Kidney (tissue), 22 donors: ENCODE data around the gene SCUBE3. TPM values are rescaled to one million over a fixed set of nuclear protein-coding genes. Genes with fewer than 3 reads are reported as not detected.

Experiments used
- DNase-seq, 5 donors: peaks; one replicate each; pipeline ENCODE4 v3.0.0-alpha.2; 2013 to 2020
- FAIRE-seq: peaks from 2 replicates; lab custom pipeline; 2012; peaks lifted over from hg19 to GRCh38; lab: Jason Lieb, UNC
- H3K27ac ChIP-seq, 2 donors: one replicate each; pipeline ENCODE4 v1.7.0; 2013; ENCODE audit warnings: low read depth in 2 of 2, low read length in 2 of 2, inconsistent platforms in 1 of 2
- H3K27me3 ChIP-seq: one replicate; pipeline ENCODE4 v1.7.1; 2013; ENCODE audit warnings: low read length, inconsistent platforms; ENCODE audit not compliant: control insufficient read depth, insufficient read depth
- H3K36me3 ChIP-seq, 3 donors: one replicate each; pipeline versions ENCODE4 v1.7.0 to v1.7.1; 2013; ENCODE audit warnings: low read length in 3 of 3, control low read depth in 1 of 3, inconsistent platforms in 1 of 3; ENCODE audit not compliant: insufficient read depth in 3 of 3, control insufficient read depth in 2 of 3
- H3K4me1 ChIP-seq, 3 donors: one replicate each; pipeline versions ENCODE4 v1.7.0 to v1.7.1; 2013; ENCODE audit warnings: low read length in 3 of 3, inconsistent platforms in 1 of 3, low read depth in 1 of 3; ENCODE audit not compliant: control insufficient read depth in 2 of 3, insufficient read depth in 2 of 3
- H3K4me3 ChIP-seq, 3 donors: one replicate each; pipeline versions ENCODE4 v1.7.0 to v1.8.1; 2013; ENCODE audit warnings: low read length in 3 of 3, control low read depth in 1 of 3, inconsistent platforms in 1 of 3
- H3K9ac ChIP-seq, 3 donors: one replicate each; pipeline versions ENCODE4 v1.7.0 to v1.7.1; 2013; ENCODE audit warnings: low read length in 3 of 3, control low read depth in 1 of 3, inconsistent platforms in 1 of 3
- H3K9me3 ChIP-seq, 3 donors: one replicate each; pipeline versions ENCODE4 v1.7.0 to v1.7.1; 2013; ENCODE audit warnings: low read length in 3 of 3, control low read depth in 1 of 3, inconsistent platforms in 1 of 3; ENCODE audit not compliant: control insufficient read depth in 2 of 3, insufficient read depth in 1 of 3
- intact Hi-C: fragments of 100-400 bp; cut with DNase I; formaldehyde crosslinking; loops from one replicate; pipeline ENCODE4 v1.11.1; 2022
- long read RNA-seq, 10 donors: library from polyadenylated mRNA in 1 of 10; unstranded in 1 of 10; transcript quantifications; one replicate each; pipeline ENCODE4 v2.0.0 and lab custom pipeline, GENCODE V29; 2021 to 2026
- polyA plus RNA-seq: library from polyadenylated mRNA; stranded (reverse); fragments of 350-450 nt; fragmentation: Illumina TruSeq; extraction: RNeasy Lipid Tissue Mini Kit (QIAGEN cat#74804); gene quantifications from one replicate; pipeline ENCODE4 v1.2.3, GENCODE V29; 2014; ENCODE audit warnings: low read depth, low replicate concordance; ENCODE audit not compliant: insufficient read depth
- total RNA-seq: library from RNA; stranded (reverse); fragmentation: NEBNext Ultra II Directional; extraction: Animal tissue kit (Norgen Biotek cat#: 25700); gene quantifications from one replicate; pipeline ENCODE4 v1.2.1, GENCODE V29; 2021
- TF ChIP-seq, protein P1 (sequence below): IDR thresholded peaks from 3 replicates; pipeline ENCODE4 v1.5.1; 2012; ENCODE audit warnings: mild to moderate bottlenecking, moderate library complexity, borderline replicate concordance; ENCODE audit not compliant: insufficient read depth; ENCODE audit errors: extremely low read depth
- donor health status: control.
- donor health status: control.
- donor health status: control.
- donor health status: control.
- donor health status: control.
- donor health status: DM: yes; HTN: yes; CAD: no.
- donor health status: Normal renal cell carcinoma (clear cell type).

Gene SCUBE3
- total RNA-seq (4.5 TPM), polyA plus RNA-seq (2.5 TPM)
- long read RNA-seq, donor 1, partial matches to known transcripts = 41 of 41 reads
- long read RNA-seq, donor 1, other reads (novel, unspliced or antisense) = 0 of 41 reads
- long read RNA-seq, donor 2, full-length matches to known transcripts = 1 of 6 reads
- long read RNA-seq, donor 2, partial matches to known transcripts = 5 of 6 reads
- long read RNA-seq, donor 2, other reads (novel, unspliced or antisense) = 0 of 6 reads
- long read RNA-seq, donor 3, full-length matches to known transcripts = 2 of 2 reads
- long read RNA-seq, donor 3, partial matches to known transcripts = 0 of 2 reads
- long read RNA-seq, donor 3, other reads (novel, unspliced or antisense) = 0 of 2 reads
- long read RNA-seq, donor 4, full-length matches to known transcripts = 1 of 1 reads
- long read RNA-seq, donor 4, partial matches to known transcripts = 0 of 1 reads
- long read RNA-seq, donor 4, other reads (novel, unspliced or antisense) = 0 of 1 reads
- long read RNA-seq, donor 5 = 0 reads
- long read RNA-seq, donor 6 = 0 reads
- long read RNA-seq, donor 7, partial matches to known transcripts = 0 of 8 reads
- long read RNA-seq, donor 7, other reads (novel, unspliced or antisense) = 8 of 8 reads
- long read RNA-seq, donor 8 = 0 reads
- long read RNA-seq, donor 9 = 0 reads
- long read RNA-seq, donor 10, full-length matches to known transcripts = 1 of 1 reads
- long read RNA-seq, donor 10, partial matches to known transcripts = 0 of 1 reads
- long read RNA-seq, donor 10, other reads (novel, unspliced or antisense) = 0 of 1 reads

DNA sequence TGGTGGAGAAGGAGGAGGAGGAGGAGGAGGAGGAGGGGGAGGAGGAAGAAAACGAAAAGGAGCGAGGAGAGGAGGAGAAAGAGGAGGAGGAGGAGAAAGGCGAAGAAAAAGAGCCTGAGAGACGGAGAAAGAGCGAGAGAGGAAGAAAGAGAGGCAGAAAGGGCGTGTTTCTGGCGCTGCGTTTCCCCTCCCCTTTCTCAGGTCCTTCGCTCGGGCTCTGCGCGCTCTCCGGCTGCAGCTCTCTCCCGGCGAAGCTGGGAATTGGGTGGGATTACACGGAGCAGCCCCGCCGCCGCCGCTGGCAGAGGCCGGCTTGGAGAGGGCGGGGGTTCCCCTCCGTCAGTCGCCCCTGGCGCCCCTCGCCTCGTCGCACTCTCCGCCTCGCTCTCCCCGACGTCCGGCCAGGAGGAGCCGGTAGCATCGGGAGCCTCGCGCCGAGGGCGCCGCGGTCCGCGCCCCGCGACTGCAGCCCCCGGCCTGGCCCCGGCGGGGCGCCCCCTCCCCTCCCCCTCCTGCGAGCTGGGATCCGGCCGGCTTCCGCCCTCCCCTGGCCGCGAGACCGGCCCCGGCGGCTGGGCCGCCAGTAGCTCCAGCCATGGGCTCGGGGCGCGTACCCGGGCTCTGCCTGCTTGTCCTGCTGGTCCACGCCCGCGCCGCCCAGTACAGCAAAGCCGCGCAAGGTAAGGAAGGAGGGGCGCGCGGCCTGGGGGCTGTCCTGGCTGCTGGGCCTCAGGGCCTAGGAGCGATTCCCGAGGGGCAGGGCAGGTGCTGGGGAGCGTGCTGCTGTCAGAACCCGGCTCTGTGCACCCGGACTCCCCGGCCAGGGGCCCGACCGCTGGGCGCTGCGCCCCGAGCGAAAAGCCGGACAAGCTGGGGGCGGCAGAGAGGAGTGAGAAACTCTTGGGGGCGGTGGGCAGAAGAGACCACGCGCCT is at the start of gene SCUBE3:
TSS of gene SCUBE3 (plus strand) at position 133 of the 933 bp plus-strand sequence. CDS start at position 596, 463 bp downstream.
- FAIRE-seq (no peak), DNase-seq (peak; percentile 78 to 91 (median 83))
- H3K36me3 ChIP-seq = no peaks in the 10 kb centered on the region
- no peak within 1 kb of the TSS for H3K27ac ChIP-seq
- no peaks in the 10 kb centered on the region for H3K27me3 ChIP-seq
- peak within 1 kb of the TSS; percentile 56 to 82 (median 66) for H3K4me3 ChIP-seq
- H3K9me3 ChIP-seq = no peaks in the 10 kb centered on the region
- peak within 1 kb of the TSS in 2 of 3 donors; percentile 34 to 54 for H3K9ac ChIP-seq
- intact Hi-C loops = no loop called here
- H3K4me1 ChIP-seq = peaks cover 0 to 6% (median 0%) of the 10 kb centered on the region in 3 donors
- TF ChIP-seq, protein P1, sequence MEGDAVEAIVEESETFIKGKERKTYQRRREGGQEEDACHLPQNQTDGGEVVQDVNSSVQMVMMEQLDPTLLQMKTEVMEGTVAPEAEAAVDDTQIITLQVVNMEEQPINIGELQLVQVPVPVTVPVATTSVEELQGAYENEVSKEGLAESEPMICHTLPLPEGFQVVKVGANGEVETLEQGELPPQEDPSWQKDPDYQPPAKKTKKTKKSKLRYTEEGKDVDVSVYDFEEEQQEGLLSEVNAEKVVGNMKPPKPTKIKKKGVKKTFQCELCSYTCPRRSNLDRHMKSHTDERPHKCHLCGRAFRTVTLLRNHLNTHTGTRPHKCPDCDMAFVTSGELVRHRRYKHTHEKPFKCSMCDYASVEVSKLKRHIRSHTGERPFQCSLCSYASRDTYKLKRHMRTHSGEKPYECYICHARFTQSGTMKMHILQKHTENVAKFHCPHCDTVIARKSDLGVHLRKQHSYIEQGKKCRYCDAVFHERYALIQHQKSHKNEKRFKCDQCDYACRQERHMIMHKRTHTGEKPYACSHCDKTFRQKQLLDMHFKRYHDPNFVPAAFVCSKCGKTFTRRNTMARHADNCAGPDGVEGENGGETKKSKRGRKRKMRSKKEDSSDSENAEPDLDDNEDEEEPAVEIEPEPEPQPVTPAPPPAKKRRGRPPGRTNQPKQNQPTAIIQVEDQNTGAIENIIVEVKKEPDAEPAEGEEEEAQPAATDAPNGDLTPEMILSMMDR = no peak

DNA sequence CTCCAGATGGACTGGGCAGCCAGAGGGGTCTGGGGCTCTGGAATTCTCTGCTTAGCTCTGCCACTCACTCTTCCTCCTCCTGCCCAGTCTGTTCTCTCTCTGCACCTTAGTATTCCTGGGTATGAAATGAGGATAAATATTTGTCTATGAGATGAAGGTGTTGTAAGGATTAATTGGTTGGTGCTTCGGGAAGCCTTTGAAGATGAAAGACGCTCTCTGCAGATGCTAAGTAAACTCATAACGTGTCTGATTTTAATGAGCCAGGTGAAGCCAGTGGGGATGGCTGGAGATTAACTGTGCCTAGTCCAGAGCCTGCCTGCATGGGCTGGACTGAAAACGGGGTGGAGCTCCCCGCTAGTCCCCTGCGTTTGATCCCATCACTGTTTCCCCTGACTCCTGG is 49.5 kb upstream of the SCUBE3 start:
- no peak for FAIRE-seq
- no peaks in the 10 kb centered on the region for H3K36me3 ChIP-seq

DNA sequence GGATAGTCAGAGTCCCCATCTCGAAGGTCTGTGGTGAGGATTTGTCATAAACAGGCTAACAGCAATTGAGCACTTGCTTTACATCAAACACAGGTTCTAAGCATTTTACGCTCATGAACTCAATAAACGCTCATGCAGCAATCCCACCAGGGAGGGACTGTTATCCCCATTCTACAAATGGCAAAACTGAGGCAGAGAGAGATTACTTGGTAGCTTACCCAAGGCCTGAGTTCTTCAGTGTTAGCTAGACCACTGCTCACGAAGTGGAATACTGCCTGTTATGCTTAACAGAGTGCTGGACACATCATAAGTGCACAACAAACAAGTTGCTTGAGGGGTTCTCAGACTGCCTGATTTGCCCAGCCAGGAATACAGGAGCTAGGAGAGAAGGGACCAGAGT is 48.9 kb upstream of the SCUBE3 start:
- Histone ChIP-seq H3K9ac (no peak overlapping the region), H3K4me3 (no peak overlapping the region), H3K36me3 (no peaks in the 10 kb centered on the region), H3K4me1 (peaks cover 9 to 29% (median 10%) of the 10 kb centered on the region in 3 donors), H3K27ac (no peak overlapping the region), H3K9me3 (no peaks in the 10 kb centered on the region), H3K27me3 (no peaks in the 10 kb centered on the region)
- FAIRE-seq = no peak
- TF ChIP-seq, protein P1 = no peak
- peak in 1 of 5 donors; percentile 3 for DNase-seq
- intact Hi-C loops = no loop called here

More for the DNA sequence above, 49.5 kb upstream of the SCUBE3 start:
- intact Hi-C loops = no loop called here
- Histone ChIP-seq H3K9ac (no peak overlapping the region), H3K9me3 (no peaks in the 10 kb centered on the region), H3K4me1 (peaks cover 9 to 31% (median 10%) of the 10 kb centered on the region in 3 donors), H3K27ac (no peak overlapping the region), H3K27me3 (no peaks in the 10 kb centered on the region), H3K4me3 (no peak overlapping the region)
- TF ChIP-seq, protein P1 = no peak
- DNase-seq = peak in 1 of 5 donors; percentile 7
